Peyer's patch (tissue), 4 donors: ENCODE results near the gene TUBB3.

Source experiments
- POLR2A ChIP-seq, 2 donors: fragments of 450-650 bp; IDR thresholded peaks; one replicate each; pipeline ENCODE4 v1.5.1; 2017; ENCODE audit warnings: antibody characterized with exemption in 2 of 2, mild to moderate bottlenecking in 2 of 2, moderate library complexity in 2 of 2
- TF ChIP-seq, protein P1 (sequence below), 6 experiments: fragments of 450-650 bp in 4 of 6; fragments of 200-600 bp in 2 of 6; sonication (generic) in 1 of 6; IDR thresholded peaks; one replicate each; pipeline ENCODE4 v1.5.1; 2017 to 2019; ENCODE audit warnings: antibody characterized with exemption in 6 of 6, mild to moderate bottlenecking in 3 of 6, moderate library complexity in 1 of 6

DNA sequence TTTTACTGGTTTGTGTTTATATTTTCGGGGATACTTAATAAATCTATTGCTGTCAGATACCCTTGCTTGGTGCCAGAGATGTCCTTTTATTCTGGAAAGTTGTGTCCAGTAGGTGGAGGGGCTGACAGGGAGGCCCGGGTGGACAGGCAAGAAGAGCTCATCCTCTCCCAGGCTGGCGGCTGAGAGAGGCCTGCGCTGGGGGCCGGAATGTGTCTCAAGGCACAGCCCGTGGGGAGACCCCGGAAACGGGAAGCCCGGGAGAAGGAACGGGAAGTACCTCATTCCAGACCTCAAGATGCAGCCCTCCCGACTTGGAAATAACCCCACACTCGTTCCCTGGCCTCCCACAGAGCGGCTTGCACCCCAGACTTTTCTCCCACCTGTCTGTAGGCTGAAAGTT lies 12.9 kb downstream of the TUBB3 start:
- TF ChIP-seq, protein P1, sequence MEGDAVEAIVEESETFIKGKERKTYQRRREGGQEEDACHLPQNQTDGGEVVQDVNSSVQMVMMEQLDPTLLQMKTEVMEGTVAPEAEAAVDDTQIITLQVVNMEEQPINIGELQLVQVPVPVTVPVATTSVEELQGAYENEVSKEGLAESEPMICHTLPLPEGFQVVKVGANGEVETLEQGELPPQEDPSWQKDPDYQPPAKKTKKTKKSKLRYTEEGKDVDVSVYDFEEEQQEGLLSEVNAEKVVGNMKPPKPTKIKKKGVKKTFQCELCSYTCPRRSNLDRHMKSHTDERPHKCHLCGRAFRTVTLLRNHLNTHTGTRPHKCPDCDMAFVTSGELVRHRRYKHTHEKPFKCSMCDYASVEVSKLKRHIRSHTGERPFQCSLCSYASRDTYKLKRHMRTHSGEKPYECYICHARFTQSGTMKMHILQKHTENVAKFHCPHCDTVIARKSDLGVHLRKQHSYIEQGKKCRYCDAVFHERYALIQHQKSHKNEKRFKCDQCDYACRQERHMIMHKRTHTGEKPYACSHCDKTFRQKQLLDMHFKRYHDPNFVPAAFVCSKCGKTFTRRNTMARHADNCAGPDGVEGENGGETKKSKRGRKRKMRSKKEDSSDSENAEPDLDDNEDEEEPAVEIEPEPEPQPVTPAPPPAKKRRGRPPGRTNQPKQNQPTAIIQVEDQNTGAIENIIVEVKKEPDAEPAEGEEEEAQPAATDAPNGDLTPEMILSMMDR (IDR thresholded peaks at IDR 0.05), result no peak
- TF ChIP-seq POLR2A (IDR thresholded peaks at IDR 0.05), result no peak
